HL-60 (cell line): ENCODE data around the gene HOXD8.

Experiments used
- DNase-seq, 2 experiments: peaks; one replicate each; pipeline ENCODE4 v3.0.0-alpha.2; 2010 to 2020; ENCODE audit warnings: low read depth in 1 of 2, low spot score in 1 of 2
- H3K27ac ChIP-seq: fragments of 250-450 bp; sonication (Bioruptor Pico); replicated peaks from 2 replicates; pipeline ENCODE4 v1.5.1; 2020; ENCODE audit warnings: mild to moderate bottlenecking, moderate library complexity
- H3K27me3 ChIP-seq: fragments of 250-450 bp; sonication (Bioruptor Pico); 2 replicates; pipeline ENCODE4 v1.5.1; 2021; ENCODE audit warnings: mild to moderate bottlenecking, moderate library complexity; ENCODE audit not compliant: insufficient read depth, poor library complexity, severe bottlenecking
- H3K4me3 ChIP-seq: replicated peaks from 2 replicates; pipeline ENCODE4 v1.5.1; 2011; ENCODE audit warnings: mild to moderate bottlenecking, control low read depth, low read length; ENCODE audit not compliant: insufficient read depth
- GABPA ChIP-seq: IDR thresholded peaks from 2 replicates; pipeline ENCODE4 v1.6.1; 2012; ENCODE audit warnings: low read depth
- POLR2AphosphoS5 ChIP-seq: IDR thresholded peaks from 2 replicates; pipeline ENCODE4 v1.6.1; 2012; ENCODE audit warnings: low read depth
- SPI1 ChIP-seq: IDR thresholded peaks from 2 replicates; pipeline ENCODE4 v1.6.1; 2012; ENCODE audit warnings: low read depth, mild to moderate bottlenecking, borderline replicate concordance
- TF ChIP-seq, protein P1 (sequence below): IDR thresholded peaks from 2 replicates; pipeline ENCODE4 v1.6.1; 2012; ENCODE audit warnings: low read depth; ENCODE audit not compliant: insufficient replicate concordance
- TF ChIP-seq, protein P2 (sequence below): IDR thresholded peaks from one replicate; pipeline ENCODE4 v1.5.1; 2011; ENCODE audit warnings: low read length, control low read depth, inconsistent platforms; ENCODE audit not compliant: insufficient read depth

Gene HOXD8

DNA sequence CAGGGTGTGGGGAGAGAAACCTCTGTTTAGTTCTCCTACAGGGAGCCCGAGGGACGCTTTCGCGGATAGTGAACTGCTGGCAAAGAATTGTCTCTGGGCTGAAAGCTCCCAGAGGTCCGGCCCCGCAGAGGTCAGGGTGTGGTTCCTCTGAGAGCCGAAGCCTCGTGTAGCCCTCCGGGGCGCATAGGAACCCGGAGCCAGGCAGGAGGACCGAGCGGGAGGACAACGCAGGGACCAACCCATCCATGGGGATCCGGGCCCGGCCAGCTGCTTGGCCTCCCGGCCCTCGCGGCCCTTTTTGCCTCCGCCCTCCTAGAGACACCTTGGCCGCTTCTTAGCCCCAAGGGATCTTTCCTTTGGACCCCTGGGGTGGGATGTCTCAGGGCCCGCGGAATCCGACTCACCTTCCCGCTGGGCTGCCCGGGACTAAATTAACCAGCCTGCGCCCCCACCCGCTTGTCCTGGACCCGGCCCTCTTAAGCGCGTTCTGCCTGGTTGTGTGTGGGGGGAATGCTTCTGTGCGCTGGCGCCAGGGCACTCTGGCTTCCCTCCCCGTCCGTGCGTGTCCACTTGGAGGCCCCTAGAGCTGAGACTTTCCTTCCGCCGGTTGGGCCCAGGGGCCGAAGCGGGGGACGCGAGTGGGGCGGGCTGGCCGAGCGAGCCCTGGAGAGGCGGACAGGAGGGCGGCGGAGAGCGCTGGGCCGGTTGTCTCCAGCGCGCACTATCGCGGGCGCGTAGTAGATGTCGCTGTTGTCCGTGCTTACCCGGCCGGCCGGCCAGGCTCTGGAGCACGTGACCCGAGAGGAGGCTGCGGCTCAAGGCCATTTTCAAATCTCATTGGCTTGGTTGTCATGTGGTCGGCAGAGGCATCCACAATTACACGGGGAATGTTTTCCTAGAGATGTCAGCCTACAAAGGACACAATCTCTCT lies 13.4 kb upstream of the HOXD8 start, which contains the start of gene HOXD10:
TSS of gene HOXD10 (plus strand) at position 896 of the 931 bp plus-strand sequence. CDS start 56 bp downstream, outside the sequence.
- TF ChIP-seq GABPA: no peak
- no peak for TF ChIP-seq POLR2AphosphoS5
- TF ChIP-seq SPI1: no peak
- TF ChIP-seq, protein P1, sequence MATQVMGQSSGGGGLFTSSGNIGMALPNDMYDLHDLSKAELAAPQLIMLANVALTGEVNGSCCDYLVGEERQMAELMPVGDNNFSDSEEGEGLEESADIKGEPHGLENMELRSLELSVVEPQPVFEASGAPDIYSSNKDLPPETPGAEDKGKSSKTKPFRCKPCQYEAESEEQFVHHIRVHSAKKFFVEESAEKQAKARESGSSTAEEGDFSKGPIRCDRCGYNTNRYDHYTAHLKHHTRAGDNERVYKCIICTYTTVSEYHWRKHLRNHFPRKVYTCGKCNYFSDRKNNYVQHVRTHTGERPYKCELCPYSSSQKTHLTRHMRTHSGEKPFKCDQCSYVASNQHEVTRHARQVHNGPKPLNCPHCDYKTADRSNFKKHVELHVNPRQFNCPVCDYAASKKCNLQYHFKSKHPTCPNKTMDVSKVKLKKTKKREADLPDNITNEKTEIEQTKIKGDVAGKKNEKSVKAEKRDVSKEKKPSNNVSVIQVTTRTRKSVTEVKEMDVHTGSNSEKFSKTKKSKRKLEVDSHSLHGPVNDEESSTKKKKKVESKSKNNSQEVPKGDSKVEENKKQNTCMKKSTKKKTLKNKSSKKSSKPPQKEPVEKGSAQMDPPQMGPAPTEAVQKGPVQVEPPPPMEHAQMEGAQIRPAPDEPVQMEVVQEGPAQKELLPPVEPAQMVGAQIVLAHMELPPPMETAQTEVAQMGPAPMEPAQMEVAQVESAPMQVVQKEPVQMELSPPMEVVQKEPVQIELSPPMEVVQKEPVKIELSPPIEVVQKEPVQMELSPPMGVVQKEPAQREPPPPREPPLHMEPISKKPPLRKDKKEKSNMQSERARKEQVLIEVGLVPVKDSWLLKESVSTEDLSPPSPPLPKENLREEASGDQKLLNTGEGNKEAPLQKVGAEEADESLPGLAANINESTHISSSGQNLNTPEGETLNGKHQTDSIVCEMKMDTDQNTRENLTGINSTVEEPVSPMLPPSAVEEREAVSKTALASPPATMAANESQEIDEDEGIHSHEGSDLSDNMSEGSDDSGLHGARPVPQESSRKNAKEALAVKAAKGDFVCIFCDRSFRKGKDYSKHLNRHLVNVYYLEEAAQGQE: no peak
- TF ChIP-seq, protein P2, sequence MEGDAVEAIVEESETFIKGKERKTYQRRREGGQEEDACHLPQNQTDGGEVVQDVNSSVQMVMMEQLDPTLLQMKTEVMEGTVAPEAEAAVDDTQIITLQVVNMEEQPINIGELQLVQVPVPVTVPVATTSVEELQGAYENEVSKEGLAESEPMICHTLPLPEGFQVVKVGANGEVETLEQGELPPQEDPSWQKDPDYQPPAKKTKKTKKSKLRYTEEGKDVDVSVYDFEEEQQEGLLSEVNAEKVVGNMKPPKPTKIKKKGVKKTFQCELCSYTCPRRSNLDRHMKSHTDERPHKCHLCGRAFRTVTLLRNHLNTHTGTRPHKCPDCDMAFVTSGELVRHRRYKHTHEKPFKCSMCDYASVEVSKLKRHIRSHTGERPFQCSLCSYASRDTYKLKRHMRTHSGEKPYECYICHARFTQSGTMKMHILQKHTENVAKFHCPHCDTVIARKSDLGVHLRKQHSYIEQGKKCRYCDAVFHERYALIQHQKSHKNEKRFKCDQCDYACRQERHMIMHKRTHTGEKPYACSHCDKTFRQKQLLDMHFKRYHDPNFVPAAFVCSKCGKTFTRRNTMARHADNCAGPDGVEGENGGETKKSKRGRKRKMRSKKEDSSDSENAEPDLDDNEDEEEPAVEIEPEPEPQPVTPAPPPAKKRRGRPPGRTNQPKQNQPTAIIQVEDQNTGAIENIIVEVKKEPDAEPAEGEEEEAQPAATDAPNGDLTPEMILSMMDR: no peak
- Histone ChIP-seq H3K27me3 (peaks cover 90% of the 10 kb centered on the region), H3K27ac (no peak within 1 kb of the TSS), H3K4me3 (no peak within 1 kb of the TSS)
- DNase-seq: no peak

DNA sequence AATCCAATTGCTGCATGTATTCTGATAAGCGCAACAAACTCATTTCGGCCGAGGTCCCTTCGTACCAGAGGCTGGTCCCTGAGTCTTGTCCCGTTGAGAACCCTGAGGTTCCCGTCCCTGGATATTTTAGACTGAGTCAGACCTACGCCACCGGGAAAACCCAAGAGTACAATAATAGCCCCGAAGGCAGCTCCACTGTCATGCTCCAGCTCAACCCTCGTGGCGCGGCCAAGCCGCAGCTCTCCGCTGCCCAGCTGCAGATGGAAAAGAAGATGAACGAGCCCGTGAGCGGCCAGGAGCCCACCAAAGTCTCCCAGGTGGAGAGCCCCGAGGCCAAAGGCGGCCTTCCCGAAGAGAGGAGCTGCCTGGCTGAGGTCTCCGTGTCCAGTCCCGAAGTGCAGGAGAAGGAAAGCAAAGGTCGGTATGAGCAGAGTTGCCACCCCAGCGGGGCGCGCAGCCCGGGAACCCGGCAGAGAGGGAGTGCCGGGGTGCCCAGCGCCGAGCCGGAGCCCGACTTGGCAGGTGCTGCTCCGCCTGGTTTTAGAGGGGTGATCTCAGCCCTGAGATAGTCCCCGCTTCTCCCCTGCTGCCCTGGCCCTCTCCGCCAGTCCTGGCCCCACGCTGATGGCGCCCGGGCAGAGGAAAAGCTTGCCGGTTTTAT lies 12.2 kb upstream of the HOXD8 start:
- no peak overlapping the region for H3K4me3 ChIP-seq
- DNase-seq: no peak
- TF ChIP-seq SPI1 (no peak), GABPA (no peak), POLR2AphosphoS5 (no peak)
- TF ChIP-seq, protein P1: no peak
- TF ChIP-seq, protein P2: no peak
- peaks cover 93% of the 10 kb centered on the region for H3K27me3 ChIP-seq
- H3K27ac ChIP-seq: no peak overlapping the region

DNA sequence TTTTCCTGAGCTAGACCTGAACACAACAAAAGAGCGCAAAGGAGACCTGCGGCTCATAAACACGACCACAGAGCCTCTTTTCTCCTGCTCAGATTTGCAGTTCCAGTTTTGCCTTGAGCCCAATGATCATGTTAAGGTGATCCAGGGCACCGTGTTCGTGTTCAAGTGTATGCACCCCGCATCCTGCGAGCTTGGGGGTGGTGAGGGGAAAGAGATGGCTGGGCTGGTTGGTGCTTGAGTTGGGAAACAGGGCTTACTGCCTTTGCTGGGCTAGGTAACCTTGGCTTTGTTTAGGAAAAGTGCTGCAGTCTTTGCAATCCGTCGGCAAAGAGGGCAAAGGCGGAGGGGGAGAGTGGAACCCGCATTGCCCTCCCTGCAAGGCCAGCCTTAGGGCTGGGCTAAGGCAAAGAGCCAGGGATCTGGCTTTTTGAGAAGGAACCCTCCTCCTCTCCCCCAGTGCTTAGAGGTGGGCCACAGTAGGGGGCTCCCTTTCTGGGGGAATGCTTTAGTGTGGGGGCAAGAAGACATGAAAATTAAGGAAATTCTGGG lies 11.6 kb upstream of the HOXD8 start:
- no peak overlapping the region for H3K27ac ChIP-seq
- H3K4me3 ChIP-seq: no peak overlapping the region
- no peak for TF ChIP-seq POLR2AphosphoS5
- TF ChIP-seq, protein P2: no peak
- no peak for TF ChIP-seq GABPA
- TF ChIP-seq SPI1: no peak
- TF ChIP-seq, protein P1: no peak
- peaks cover 93% of the 10 kb centered on the region for H3K27me3 ChIP-seq
- DNase-seq: no peak
